Prostate gland (tissue), 2 donors: ENCODE data around the gene NDN.

Experiments used
- POLR2AphosphoS5 ChIP-seq: sonication (generic); formaldehyde crosslinking; IDR thresholded peaks from one replicate; pipeline ENCODE4 v1.6.1; 2017; ENCODE audit warnings: antibody characterized with exemption
- TF ChIP-seq, protein P1 (sequence below), 4 experiments: fragments of 200-600 bp in 2 of 4; fragments of 450-650 bp in 2 of 4; sonication (generic) in 2 of 4; IDR thresholded peaks; 1 replicate in 3 of 4; 2 replicates in 1 of 4; pipeline ENCODE4 v1.5.1; 2016 to 2019; ENCODE audit warnings: antibody characterized with exemption in 4 of 4, mild to moderate bottlenecking in 2 of 4, moderate library complexity in 2 of 4

GRCh38 chr15:23736033-23736673, 49.0 kb upstream of the NDN start:
- TF ChIP-seq, protein P1, sequence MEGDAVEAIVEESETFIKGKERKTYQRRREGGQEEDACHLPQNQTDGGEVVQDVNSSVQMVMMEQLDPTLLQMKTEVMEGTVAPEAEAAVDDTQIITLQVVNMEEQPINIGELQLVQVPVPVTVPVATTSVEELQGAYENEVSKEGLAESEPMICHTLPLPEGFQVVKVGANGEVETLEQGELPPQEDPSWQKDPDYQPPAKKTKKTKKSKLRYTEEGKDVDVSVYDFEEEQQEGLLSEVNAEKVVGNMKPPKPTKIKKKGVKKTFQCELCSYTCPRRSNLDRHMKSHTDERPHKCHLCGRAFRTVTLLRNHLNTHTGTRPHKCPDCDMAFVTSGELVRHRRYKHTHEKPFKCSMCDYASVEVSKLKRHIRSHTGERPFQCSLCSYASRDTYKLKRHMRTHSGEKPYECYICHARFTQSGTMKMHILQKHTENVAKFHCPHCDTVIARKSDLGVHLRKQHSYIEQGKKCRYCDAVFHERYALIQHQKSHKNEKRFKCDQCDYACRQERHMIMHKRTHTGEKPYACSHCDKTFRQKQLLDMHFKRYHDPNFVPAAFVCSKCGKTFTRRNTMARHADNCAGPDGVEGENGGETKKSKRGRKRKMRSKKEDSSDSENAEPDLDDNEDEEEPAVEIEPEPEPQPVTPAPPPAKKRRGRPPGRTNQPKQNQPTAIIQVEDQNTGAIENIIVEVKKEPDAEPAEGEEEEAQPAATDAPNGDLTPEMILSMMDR (IDR thresholded peaks at IDR 0.05), result no peak
- TF ChIP-seq POLR2AphosphoS5, result no peak
